GM18867 (cell line): Measurements from ENCODE around the gene ELMO1.

Experiments used
- ATAC-seq: cut with Tn5 transposase; IDR thresholded peaks from one replicate; pipeline ENCODE4 v1.9.1; 2021; ENCODE audit warnings: mild to moderate bottlenecking, moderate library complexity; ENCODE audit not compliant: unreplicated experiment

The ELMO1 gene

GRCh38 chr7:37283716-37284115, 164.9 kb downstream of the ELMO1 start:
- no peak for ATAC-seq

- ATAC-seq, result no peak
Observed at GRCh38 chr7:37282927-37283326, 165.7 kb downstream of the ELMO1 start.

- no peak for ATAC-seq
Observed at GRCh38 chr7:37282093-37282444, 166.6 kb downstream of the ELMO1 start.

GRCh38 chr7:37281368-37282092, 167.1 kb downstream of the ELMO1 start:
- ATAC-seq, result no peak

- no peak for ATAC-seq
Observed at GRCh38 chr7:37277513-37277912, 171.2 kb downstream of the ELMO1 start.

GRCh38 chr7:37275078-37275710, 173.5 kb downstream of the ELMO1 start:
- ATAC-seq, result no peak

- ATAC-seq, result no peak
Observed at GRCh38 chr7:37273891-37274290, 174.8 kb downstream of the ELMO1 start.

- ATAC-seq, result no peak
Observed at GRCh38 chr7:37269711-37270508, 178.8 kb downstream of the ELMO1 start.

- ATAC-seq, result no peak
Observed at GRCh38 chr7:37267251-37267650, 181.4 kb downstream of the ELMO1 start.

- no peak for ATAC-seq
Observed at GRCh38 chr7:37265876-37266275, 182.8 kb downstream of the ELMO1 start.

GRCh38 chr7:37265006-37265405, 183.7 kb downstream of the ELMO1 start:
- no peak for ATAC-seq

- ATAC-seq, result no peak
Observed at GRCh38 chr7:37262181-37262580, 186.5 kb downstream of the ELMO1 start.

- ATAC-seq, result peak; percentile 46
Observed at GRCh38 chr7:37259319-37259821, 189.3 kb downstream of the ELMO1 start.

- ATAC-seq, result no peak
Observed at GRCh38 chr7:37256631-37257030, 192.0 kb downstream of the ELMO1 start.

- no peak for ATAC-seq
Observed at GRCh38 chr7:37255327-37255944, 193.2 kb downstream of the ELMO1 start.

- ATAC-seq, result no peak
Observed at GRCh38 chr7:37251222-37251621, 197.4 kb downstream of the ELMO1 start.

- ATAC-seq, result no peak
Observed at GRCh38 chr7:37249240-37249639, 199.4 kb downstream of the ELMO1 start.

GRCh38 chr7:37248396-37248861, 200.2 kb downstream of the ELMO1 start:
- ATAC-seq, result no peak

GRCh38 chr7:37247861-37248260, 200.8 kb downstream of the ELMO1 start:
- no peak for ATAC-seq

GRCh38 chr7:37245590-37245989, 203.1 kb downstream of the ELMO1 start:
- ATAC-seq, result no peak

GRCh38 chr7:37236906-37237305, 211.8 kb downstream of the ELMO1 start:
- no peak for ATAC-seq
